Measurements from ENCODE around the gene PARD3. TPM values are rescaled to one million over a fixed set of nuclear protein-coding genes. Genes with fewer than 3 reads are reported as not detected.
"Not testable (repeated sequence)": the region's sequence is repeated elsewhere in the genome, so short reads cannot be mapped to it uniquely, and the experiment has no call there.

The PARD3 gene
- total and polyA plus RNA-seq, 5 donors: 10.5 to 40.3 (median 27.8) TPM

GRCh38 chr10:34753014-34753757 lies 61.9 kb downstream of the PARD3 start:
- no peak overlapping the region for H3K27ac ChIP-seq (ENCODE audit: low read length)

GRCh38 chr10:34751272-34751671 lies 63.8 kb downstream of the PARD3 start:
- WGBS: 85% methylated on average over 2 of the region's 2 CpGs
- ATAC-seq: no peak
- intact Hi-C loops (cut with DNase I): no loop called here

More at GRCh38 chr10:34753014-34753757, 61.9 kb downstream of the PARD3 start:
- no peak overlapping the region for H3K4me3 ChIP-seq (ENCODE audit: low read length)
- H3K4me1 ChIP-seq (ENCODE audit: control insufficient read depth, insufficient read depth, low read length): peaks cover 11% of the 10 kb centered on the region
- peak in 1 of 2 donors; percentile 18 for ATAC-seq
- DNase-seq: no peak
- intact Hi-C loops (cut with DNase I): no loop called here
- H3K9me3 ChIP-seq (ENCODE audit: control insufficient read depth, low read length): no peaks in the 10 kb centered on the region
- no peaks in the 10 kb centered on the region for H3K27me3 ChIP-seq (ENCODE audit: control insufficient read depth, insufficient read depth)
- 55% methylated on average over 5 of the region's 5 CpGs for WGBS

GRCh38 chr10:34750795-34751194 lies 64.3 kb downstream of the PARD3 start:
- H3K9me3 ChIP-seq (ENCODE audit: control insufficient read depth, low read length); H3K4me3 ChIP-seq (ENCODE audit: low read length); intact Hi-C loops (cut with DNase I); ATAC-seq; H3K27me3 ChIP-seq (ENCODE audit: control insufficient read depth, insufficient read depth); H3K27ac ChIP-seq (ENCODE audit: low read length); DNase-seq: not testable (repeated sequence)
- peaks cover 11% of the 10 kb centered on the region for H3K4me1 ChIP-seq (ENCODE audit: control insufficient read depth, insufficient read depth, low read length)
- WGBS: 94% methylated on average over 7 of the region's 7 CpGs

More at GRCh38 chr10:34751272-34751671, 63.8 kb downstream of the PARD3 start:
- DNase-seq: no peak
- peaks cover 11% of the 10 kb centered on the region for H3K4me1 ChIP-seq (ENCODE audit: control insufficient read depth, insufficient read depth, low read length)
- H3K27ac ChIP-seq (ENCODE audit: low read length): no peak overlapping the region
- H3K27me3 ChIP-seq (ENCODE audit: control insufficient read depth, insufficient read depth): no peaks in the 10 kb centered on the region
- H3K9me3 ChIP-seq (ENCODE audit: control insufficient read depth, low read length): no peaks in the 10 kb centered on the region
- H3K4me3 ChIP-seq (ENCODE audit: low read length): no peak overlapping the region

GRCh38 chr10:34748767-34749166 lies 66.3 kb downstream of the PARD3 start:
- H3K9me3 ChIP-seq (ENCODE audit: control insufficient read depth, low read length): no peaks in the 10 kb centered on the region

GRCh38 chr10:34748357-34748756 lies 66.7 kb downstream of the PARD3 start:
- peaks cover 4% of the 10 kb centered on the region for H3K4me1 ChIP-seq (ENCODE audit: control insufficient read depth, insufficient read depth, low read length)
- WGBS: 98% methylated on average over 6 of the region's 6 CpGs
- ATAC-seq: no peak
- no peaks in the 10 kb centered on the region for H3K27me3 ChIP-seq (ENCODE audit: control insufficient read depth, insufficient read depth)
- H3K27ac ChIP-seq (ENCODE audit: low read length): no peak overlapping the region
- no peak for DNase-seq
- intact Hi-C loops (cut with DNase I): no loop called here
- H3K4me3 ChIP-seq (ENCODE audit: low read length): no peak overlapping the region
- H3K9me3 ChIP-seq (ENCODE audit: control insufficient read depth, low read length): no peaks in the 10 kb centered on the region

More at GRCh38 chr10:34748767-34749166, 66.3 kb downstream of the PARD3 start:
- Histone ChIP-seq H3K27me3 (ENCODE audit: control insufficient read depth, insufficient read depth) (no peaks in the 10 kb centered on the region), H3K27ac (ENCODE audit: low read length) (no peak overlapping the region), H3K4me1 (ENCODE audit: control insufficient read depth, insufficient read depth, low read length) (peaks cover 8% of the 10 kb centered on the region), H3K4me3 (ENCODE audit: low read length) (no peak overlapping the region)
- intact Hi-C loops (cut with DNase I): no loop called here
- 70% methylated on average over 4 of the region's 4 CpGs for WGBS
- no peak for ATAC-seq
- DNase-seq: no peak

GRCh38 chr10:34746094-34746493 lies 69.0 kb downstream of the PARD3 start:
- H3K27me3 ChIP-seq (ENCODE audit: control insufficient read depth, insufficient read depth): no peaks in the 10 kb centered on the region
- 92% methylated on average over 4 of the region's 4 CpGs for WGBS
- DNase-seq: no peak
- no peak overlapping the region for H3K4me3 ChIP-seq (ENCODE audit: low read length)
- H3K9me3 ChIP-seq (ENCODE audit: control insufficient read depth, low read length): no peaks in the 10 kb centered on the region
- no peak for ATAC-seq
- intact Hi-C loops (cut with DNase I): no loop called here
- H3K27ac ChIP-seq (ENCODE audit: low read length): no peak overlapping the region
- H3K4me1 ChIP-seq (ENCODE audit: control insufficient read depth, insufficient read depth, low read length): peaks cover 2% of the 10 kb centered on the region

GRCh38 chr10:34745244-34745643 lies 69.9 kb downstream of the PARD3 start:
- H3K27me3 ChIP-seq (ENCODE audit: control insufficient read depth, insufficient read depth): no peaks in the 10 kb centered on the region
- H3K4me3 ChIP-seq (ENCODE audit: low read length): no peak overlapping the region
- ATAC-seq (no peak), DNase-seq (no peak)
- no peaks in the 10 kb centered on the region for H3K9me3 ChIP-seq (ENCODE audit: control insufficient read depth, low read length)
- no peak overlapping the region for H3K27ac ChIP-seq (ENCODE audit: low read length)
- intact Hi-C loops (cut with DNase I): no loop called here
- H3K4me1 ChIP-seq (ENCODE audit: control insufficient read depth, insufficient read depth, low read length): peaks cover 2% of the 10 kb centered on the region
- WGBS: 94% methylated on average over 4 of the region's 4 CpGs

- H3K27ac ChIP-seq (ENCODE audit: low read length): no peak overlapping the region
- 88% methylated on average over 3 of the region's 3 CpGs for WGBS
- intact Hi-C loops (cut with DNase I): no loop called here
- no peak for ATAC-seq
- no peaks in the 10 kb centered on the region for H3K27me3 ChIP-seq (ENCODE audit: control insufficient read depth, insufficient read depth)
- H3K9me3 ChIP-seq (ENCODE audit: control insufficient read depth, low read length): no peaks in the 10 kb centered on the region
- no peak for DNase-seq
- H3K4me1 ChIP-seq (ENCODE audit: control insufficient read depth, insufficient read depth, low read length): peaks cover 4% of the 10 kb centered on the region
- no peak overlapping the region for H3K4me3 ChIP-seq (ENCODE audit: low read length)
These were observed 70.5 kb downstream of the PARD3 start for GRCh38 chr10:34744590-34744989.

- Histone ChIP-seq H3K9me3 (ENCODE audit: control insufficient read depth, low read length) (no peaks in the 10 kb centered on the region), H3K27me3 (ENCODE audit: control insufficient read depth, insufficient read depth) (no peaks in the 10 kb centered on the region), H3K4me3 (ENCODE audit: low read length) (no peak overlapping the region), H3K27ac (ENCODE audit: low read length) (peak overlapping the region; percentile 13), H3K4me1 (ENCODE audit: control insufficient read depth, insufficient read depth, low read length) (peaks cover 4% of the 10 kb centered on the region)
- peak; percentile 57 to 78 (median 63) for DNase-seq
- intact Hi-C loops (cut with DNase I): no loop called here
- peak; percentile 90 for ATAC-seq
- WGBS: 51% methylated on average over 7 of the region's 7 CpGs
These were observed 71.3 kb downstream of the PARD3 start for GRCh38 chr10:34743814-34744213.

GRCh38 chr10:34742456-34742855 lies 72.6 kb downstream of the PARD3 start:
- Histone ChIP-seq H3K27ac (ENCODE audit: low read length) (no peak overlapping the region), H3K4me3 (ENCODE audit: low read length) (no peak overlapping the region), H3K9me3 (ENCODE audit: control insufficient read depth, low read length) (no peaks in the 10 kb centered on the region), H3K27me3 (ENCODE audit: control insufficient read depth, insufficient read depth) (no peaks in the 10 kb centered on the region), H3K4me1 (ENCODE audit: control insufficient read depth, insufficient read depth, low read length) (peaks cover 4% of the 10 kb centered on the region)
- ATAC-seq: no peak
- intact Hi-C loops (cut with DNase I): no loop called here
- no peak for DNase-seq
- 94% methylated on average over 6 of the region's 6 CpGs for WGBS

- H3K27me3 ChIP-seq (ENCODE audit: control insufficient read depth, insufficient read depth); ATAC-seq; H3K4me3 ChIP-seq (ENCODE audit: low read length); H3K4me1 ChIP-seq (ENCODE audit: control insufficient read depth, insufficient read depth, low read length); intact Hi-C loops (cut with DNase I); DNase-seq; H3K9me3 ChIP-seq (ENCODE audit: control insufficient read depth, low read length); H3K27ac ChIP-seq (ENCODE audit: low read length): not testable (repeated sequence)
- 97% methylated on average over 4 of the region's 4 CpGs for WGBS
These were observed 74.0 kb downstream of the PARD3 start for GRCh38 chr10:34741087-34741486.
